ENCODE data around the gene ACSL1. TPM values are rescaled to one million over a fixed set of nuclear protein-coding genes. Genes with fewer than 3 reads are reported as not detected.

ACSL1 gene
- total and polyA plus RNA-seq, 9 of the 15 experiments (the other 6 are each of a cell fraction or from before 2014, with no cell fraction given), result 6.7 to 24.1 (median 15.0) TPM

DNA sequence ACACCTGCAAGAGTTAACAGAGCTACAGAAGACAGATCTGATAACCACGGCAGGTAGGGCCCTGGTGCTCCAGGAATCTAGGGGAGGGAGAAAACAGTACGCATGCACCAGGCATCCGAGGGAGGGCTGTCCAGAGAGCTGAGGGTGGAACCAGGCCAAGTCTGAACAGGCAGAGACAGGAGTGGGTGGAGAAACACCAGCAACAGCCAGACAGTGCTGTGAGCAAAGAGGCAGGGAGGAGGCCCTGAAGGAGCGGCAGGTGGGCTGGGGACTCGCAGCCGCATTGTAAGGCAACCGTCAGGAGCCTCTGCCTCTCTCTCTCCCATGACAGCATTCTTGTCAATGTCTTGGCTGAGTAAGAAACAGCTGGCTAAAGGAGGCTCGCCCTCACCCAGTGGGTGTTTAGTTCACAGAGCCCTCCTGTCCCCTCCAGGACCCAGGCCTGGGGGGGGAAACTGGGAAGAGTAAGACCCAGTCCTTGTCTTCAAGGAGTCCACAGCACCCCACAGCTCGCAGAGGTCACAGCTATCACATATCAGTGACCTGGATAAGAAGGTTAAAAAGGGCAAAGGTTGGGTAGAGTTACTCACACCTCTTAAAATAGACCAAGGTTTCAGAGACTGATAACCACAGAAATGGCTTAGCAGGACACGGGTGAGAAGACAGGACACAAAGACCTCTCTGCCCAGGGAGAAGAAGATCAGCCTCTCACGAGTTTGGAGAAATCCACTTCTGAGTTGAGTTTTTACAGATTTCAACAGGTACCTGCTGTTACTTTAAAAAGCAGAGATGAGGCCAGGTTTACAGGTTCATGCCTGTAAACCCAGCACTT lies 10.5 kb downstream of the ACSL1 start (continued):
- TF ChIP-seq CUX1 (CRISPR knock-in tag; IDR thresholded peaks at IDR 0.05) (no peak), NFE2L1 (tag; IDR thresholded peaks at IDR 0.05; ENCODE audit: borderline replicate concordance, low read depth) (no peak), PREB (CRISPR knock-in tag; IDR thresholded peaks at IDR 0.05) (no peak), BCLAF1 (IDR thresholded peaks at IDR 0.05; ENCODE audit: borderline replicate concordance in 1 of 2, control insufficient read depth in 1 of 2, low read depth in 2 of 2, low read length in 1 of 2) (no peak), ZBED1 (IDR thresholded peaks at IDR 0.05) (no peak), SREBF2 (CRISPR knock-in tag; IDR thresholded peaks at IDR 0.05) (no peak), FOXP1 (CRISPR knock-in tag; IDR thresholded peaks at IDR 0.05) (no peak; the same call in 1 of the 2 replicates), ZFP30 (CRISPR knock-in tag; IDR thresholded peaks at IDR 0.05; ENCODE audit: borderline replicate concordance) (no peak)
- TF ChIP-seq, protein P1, sequence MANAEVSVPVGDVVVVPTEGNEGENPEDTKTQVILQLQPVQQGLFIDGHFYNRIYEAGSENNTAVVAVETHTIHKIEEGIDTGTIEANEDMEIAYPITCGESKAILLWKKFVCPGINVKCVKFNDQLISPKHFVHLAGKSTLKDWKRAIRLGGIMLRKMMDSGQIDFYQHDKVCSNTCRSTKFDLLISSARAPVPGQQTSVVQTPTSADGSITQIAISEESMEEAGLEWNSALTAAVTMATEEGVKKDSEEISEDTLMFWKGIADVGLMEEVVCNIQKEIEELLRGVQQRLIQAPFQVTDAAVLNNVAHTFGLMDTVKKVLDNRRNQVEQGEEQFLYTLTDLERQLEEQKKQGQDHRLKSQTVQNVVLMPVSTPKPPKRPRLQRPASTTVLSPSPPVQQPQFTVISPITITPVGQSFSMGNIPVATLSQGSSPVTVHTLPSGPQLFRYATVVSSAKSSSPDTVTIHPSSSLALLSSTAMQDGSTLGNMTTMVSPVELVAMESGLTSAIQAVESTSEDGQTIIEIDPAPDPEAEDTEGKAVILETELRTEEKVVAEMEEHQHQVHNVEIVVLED (CRISPR knock-in tag; IDR thresholded peaks at IDR 0.05), result no peak
- TF ChIP-seq, protein P2, sequence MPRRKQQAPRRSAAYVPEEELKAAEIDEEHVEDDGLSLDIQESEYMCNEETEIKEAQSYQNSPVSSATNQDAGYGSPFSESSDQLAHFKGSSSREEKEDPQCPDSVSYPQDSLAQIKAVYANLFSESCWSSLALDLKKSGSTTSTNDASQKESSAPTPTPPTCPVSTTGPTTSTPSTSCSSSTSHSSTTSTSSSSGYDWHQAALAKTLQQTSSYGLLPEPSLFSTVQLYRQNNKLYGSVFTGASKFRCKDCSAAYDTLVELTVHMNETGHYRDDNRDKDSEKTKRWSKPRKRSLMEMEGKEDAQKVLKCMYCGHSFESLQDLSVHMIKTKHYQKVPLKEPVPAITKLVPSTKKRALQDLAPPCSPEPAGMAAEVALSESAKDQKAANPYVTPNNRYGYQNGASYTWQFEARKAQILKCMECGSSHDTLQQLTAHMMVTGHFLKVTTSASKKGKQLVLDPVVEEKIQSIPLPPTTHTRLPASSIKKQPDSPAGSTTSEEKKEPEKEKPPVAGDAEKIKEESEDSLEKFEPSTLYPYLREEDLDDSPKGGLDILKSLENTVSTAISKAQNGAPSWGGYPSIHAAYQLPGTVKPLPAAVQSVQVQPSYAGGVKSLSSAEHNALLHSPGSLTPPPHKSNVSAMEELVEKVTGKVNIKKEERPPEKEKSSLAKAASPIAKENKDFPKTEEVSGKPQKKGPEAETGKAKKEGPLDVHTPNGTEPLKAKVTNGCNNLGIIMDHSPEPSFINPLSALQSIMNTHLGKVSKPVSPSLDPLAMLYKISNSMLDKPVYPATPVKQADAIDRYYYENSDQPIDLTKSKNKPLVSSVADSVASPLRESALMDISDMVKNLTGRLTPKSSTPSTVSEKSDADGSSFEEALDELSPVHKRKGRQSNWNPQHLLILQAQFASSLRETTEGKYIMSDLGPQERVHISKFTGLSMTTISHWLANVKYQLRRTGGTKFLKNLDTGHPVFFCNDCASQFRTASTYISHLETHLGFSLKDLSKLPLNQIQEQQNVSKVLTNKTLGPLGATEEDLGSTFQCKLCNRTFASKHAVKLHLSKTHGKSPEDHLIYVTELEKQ (CRISPR knock-in tag; IDR thresholded peaks at IDR 0.05), result no peak

All from K562 (cell line).